Right renal pelvis (tissue), 4 donors: ENCODE data around the gene C1QTNF6. TPM values are rescaled to one million over a fixed set of nuclear protein-coding genes. Genes with fewer than 3 reads are reported as not detected.

Experiments used
- DNase-seq, 4 donors: peaks; one replicate each; pipeline ENCODE4 v3.0.0-alpha.2; 2013; ENCODE audit warnings: low read depth in 4 of 4, low spot score in 3 of 4, missing footprints in 1 of 4
- polyA plus RNA-seq, 4 donors: library from polyadenylated mRNA; unstranded; fragments of 120-200 nt; gene quantifications; one replicate each; pipeline ENCODE4 v1.2.1, GENCODE V29; 2013; ENCODE audit not compliant: insufficient read length in 4 of 4

The C1QTNF6 gene
- polyA plus RNA-seq, 4 donors: 29.9 to 33.2 (median 31.9) TPM

DNA sequence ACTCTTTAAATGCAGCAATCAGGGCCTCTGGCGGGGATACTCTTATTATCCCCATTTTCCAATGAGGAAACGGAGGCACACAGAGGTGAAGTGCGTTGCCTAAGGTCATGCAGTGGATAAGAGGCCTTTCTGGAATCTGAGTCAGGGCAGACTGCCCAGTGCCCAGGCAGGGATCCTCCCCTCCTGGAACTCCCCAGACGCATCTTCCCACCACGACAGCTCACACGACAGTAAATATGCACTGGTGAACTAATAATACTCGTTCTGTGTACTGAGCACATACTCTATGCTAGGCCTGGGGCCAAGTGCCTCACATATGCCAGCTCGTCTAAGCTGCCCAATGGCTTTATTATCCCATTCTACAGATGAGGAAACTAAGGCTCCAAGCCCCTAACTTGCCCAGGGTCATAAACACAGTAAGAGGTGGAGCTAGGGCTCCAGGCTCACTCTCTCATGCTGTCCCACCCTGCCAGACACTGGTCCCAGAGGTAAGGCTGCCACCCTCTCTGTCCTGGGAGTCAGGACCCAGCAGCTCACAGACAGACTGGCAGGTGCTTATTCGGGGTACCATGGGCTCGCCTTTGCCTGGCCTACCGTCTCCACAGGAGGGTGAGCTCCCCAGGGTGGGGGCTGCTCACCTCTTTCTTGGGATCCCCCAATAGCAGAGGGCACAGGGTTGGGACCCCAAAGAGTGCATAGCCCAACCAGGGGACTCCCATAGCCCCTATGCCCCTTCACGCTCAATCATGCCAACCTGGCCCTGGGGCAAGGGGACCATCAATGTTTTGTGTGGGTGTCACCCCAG lies 40.7 kb downstream of the C1QTNF6 start:
- DNase-seq: no peak

DNA sequence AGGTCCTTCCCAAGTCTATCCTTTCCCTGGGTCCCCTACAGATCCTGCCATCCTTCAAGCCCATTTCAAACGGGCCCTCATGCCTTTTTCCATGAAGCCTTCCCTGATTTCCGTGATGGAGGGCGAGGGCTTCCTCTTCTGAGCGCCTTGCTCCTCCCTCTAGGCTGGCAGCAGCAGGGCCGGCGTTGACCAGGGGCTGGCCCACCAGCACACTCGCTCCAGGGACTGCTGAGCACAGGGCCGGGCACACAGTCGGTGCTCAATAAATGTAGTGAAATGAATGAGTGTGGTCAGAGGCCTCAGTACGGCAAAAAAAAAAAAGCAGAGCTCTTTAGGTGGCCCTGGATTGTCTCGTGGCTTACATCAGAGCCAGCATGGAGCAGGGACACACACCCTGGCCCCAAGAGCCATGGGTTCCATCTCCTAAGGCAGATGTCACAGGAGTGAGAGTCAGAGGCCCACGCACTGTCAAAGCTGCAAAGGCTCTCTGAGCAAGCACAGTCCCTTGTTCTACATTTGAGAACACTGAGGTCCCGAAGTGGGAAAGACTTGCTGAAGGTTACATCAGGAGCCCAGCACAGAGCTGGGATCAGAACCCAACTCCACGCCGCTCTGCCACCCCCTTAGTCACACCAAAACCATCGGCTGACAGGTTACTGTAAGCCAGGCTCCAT lies 41.4 kb downstream of the C1QTNF6 start:
- no peak for DNase-seq

DNA sequence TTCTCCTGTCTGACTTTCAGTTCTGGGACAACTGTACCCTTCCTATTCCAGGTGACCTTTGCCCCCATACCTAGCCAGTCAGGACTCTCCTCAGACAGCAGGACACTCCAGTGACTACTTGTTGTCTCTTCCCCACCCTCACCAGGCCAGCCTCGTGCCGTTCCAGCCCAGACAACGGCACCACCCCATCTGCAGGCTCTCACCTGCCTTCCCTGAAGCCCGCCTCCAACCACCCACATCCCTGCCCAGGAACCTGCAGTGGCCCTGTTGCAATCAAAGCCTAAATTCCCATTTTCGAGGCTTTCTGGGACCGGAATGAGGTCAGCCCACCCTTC lies 42.0 kb downstream of the C1QTNF6 start:
- DNase-seq: no peak

DNA sequence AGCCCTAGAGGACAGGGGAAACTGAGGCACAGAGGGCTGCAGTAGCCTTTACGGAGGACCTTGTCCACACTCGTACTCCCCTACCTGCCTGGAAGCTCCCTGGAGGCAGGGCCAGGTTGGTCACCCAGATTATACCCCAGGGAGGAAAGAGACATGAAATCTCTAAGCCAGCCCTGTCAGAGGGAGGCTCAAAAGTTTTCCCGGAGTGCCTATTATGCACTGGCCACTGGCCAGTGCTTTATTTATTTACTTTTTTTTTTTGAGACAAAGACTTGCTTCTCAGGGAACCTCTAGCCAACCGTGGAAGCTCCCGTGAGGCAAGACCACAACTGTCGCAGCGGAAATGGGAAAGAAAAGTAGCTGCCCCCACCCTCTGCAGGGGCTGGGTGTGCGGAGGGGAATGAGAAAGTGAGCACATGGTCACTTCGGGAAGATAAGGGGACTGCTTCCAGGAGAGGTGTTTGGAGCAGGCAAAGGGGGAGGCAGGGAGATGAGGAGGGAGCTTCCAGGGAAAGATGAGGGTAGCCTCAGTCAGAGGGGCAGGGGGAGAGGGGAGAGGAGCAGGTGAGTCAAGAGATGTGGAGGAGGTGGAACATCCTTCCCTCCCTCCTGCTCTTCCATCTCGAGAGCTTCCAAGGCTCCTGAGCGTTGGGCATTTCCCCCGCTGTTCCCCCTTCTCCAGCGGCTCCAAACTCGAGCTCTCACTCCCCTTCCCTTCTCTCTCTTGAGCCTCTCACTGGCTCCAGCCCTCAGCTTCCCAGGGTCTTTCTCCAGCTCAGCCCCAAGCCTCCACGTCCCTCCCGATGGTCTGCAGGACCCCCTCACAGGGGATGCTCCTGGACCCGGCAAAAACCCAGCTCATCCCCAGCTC lies 42.6 kb downstream of the C1QTNF6 start:
- peak in 2 of 4 donors; percentile 11 to 13 for DNase-seq

DNA sequence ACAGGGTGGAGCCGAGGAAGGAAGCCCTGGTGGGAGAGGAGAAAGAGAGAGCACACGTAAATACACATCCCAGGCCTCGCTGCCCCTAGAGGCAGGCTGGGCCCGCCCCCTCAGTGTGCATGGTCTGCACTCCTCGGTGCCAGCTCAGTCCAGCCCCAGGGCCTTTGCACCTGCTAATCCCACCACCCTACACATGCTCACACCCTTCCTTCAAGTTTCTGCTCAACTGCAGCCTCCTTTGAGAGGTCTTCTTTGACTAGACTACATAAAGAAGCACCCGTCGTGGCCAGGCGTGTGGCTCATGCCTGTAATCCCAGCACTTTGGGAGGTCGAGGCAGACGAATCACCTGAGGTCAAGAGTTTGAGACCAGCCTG lies 43.9 kb downstream of the C1QTNF6 start:
- no peak for DNase-seq

DNA sequence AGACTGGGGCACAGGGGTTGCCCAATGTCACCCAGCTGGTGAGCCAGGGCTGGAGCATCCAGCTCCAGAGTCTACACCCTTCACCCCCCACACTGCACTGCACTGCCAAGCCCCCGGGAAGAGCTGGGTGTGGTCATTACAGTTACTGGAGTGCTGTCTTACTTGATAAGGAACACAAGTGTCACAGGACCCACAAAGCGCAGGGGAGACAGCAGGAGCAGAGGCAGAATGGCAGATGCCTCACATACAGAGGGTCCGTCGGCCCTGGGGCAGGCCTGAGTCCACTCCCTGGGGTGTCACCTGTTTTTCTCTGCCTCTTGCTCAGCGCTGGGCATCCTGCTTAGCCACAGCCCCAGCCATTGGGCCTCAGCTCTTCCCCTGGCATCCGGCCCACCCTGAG lies 46.1 kb downstream of the C1QTNF6 start:
- no peak for DNase-seq

DNA sequence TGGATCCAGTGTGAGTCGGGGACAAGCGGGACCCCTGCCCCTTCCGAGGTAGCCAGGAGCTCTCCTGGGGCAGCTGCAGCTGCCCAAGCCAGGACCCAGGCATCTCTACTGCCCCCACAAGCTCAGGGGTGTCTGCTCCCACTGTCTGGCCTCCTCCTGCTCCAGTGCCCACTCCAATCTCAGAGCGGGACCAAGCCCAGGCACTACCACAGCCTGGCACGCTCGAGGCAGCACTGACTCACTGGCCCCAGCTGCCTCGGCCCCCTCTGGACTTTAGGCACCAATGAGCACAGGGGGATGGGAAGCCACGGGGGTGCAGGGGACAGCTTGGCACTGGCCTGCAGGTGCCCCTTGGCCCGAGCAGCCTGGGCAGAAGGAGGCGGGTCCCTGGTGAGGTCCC lies 46.6 kb downstream of the C1QTNF6 start:
- DNase-seq: no peak

DNA sequence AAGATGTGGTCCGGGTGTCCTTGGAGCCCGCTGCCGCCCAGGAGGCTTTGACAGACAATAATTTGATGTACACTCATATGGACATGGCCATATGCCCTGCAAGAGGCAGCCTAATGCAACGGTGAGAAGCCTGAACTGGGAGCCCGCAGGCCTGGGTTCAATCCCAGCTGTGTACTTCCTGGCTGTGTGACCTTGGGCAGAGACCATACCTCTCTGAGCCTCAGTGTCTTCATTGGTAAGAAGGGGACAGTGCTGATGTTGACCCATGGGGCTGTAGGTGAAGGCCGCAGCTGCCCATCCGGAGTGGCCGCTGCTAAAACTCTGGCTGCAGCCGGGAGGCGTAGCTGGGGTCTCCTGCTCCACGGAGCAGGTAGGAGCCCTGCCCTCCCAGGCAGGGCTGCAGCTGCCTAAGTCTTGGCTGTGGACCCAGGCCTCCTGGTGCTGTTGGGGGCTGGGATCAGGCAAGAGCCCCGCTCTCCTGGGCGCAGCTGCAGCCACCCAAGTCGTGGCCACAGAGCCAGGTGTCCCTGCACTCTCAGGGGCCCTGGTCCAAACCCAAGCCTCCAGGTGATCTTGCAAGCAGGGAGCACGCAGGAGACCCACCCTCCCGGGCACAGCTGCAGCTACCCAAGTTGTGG lies 47.2 kb downstream of the C1QTNF6 start:
- DNase-seq: no peak

DNA sequence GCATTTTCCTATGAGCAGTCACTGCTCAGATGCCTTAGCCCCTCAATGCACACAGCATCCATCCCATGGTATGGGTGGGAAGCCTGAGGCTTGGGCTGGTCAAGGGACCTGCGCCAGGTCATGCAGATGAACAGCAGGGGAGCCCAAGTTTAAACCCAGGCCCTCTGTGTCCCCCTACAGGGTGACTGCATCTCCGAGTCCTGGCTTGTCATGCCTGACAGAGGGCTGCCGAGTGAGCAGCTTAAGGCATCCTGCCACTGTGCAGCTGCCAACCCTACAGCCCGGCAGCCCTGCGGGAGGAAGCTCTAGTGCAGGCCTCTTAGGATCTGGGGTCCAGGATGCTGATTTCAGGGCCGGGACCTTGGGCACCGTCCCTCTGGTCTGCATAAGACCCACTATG lies 48.3 kb downstream of the C1QTNF6 start:
- DNase-seq: no peak

DNA sequence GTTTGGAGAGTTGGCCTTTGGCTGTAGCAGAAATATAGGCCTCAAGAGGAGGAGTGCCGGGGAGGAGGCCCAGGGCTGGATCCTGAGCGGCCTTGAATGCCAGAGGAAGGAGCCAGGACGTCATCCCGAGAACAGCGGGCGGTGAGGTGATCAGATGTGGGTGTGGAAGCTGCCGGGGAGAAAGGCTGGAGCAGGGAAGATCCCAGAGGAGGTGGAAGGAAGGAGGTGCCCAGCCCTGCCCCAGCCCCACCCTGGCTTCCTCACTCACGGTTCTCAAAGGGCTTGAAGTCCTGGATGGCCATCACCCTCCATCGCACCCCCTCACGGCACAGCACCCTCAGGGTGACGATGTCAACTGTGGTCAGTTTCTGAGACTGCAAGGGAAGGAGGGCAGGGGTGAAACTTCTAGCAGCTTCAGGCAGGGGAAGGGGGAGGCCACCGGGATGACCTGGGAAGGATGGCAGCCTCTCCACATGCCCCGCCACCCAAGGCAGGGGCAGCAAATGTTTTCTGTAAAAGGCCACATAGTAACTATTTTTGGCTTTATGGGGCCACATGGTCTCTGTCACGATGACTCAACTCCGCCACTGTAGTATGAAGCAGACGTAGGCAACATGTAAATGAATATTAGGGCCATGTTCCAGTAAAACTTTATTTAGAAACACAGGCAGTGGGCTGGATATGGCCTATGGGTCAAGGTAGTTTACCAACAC lies 49.0 kb downstream of the C1QTNF6 start:
- DNase-seq: no peak

DNA sequence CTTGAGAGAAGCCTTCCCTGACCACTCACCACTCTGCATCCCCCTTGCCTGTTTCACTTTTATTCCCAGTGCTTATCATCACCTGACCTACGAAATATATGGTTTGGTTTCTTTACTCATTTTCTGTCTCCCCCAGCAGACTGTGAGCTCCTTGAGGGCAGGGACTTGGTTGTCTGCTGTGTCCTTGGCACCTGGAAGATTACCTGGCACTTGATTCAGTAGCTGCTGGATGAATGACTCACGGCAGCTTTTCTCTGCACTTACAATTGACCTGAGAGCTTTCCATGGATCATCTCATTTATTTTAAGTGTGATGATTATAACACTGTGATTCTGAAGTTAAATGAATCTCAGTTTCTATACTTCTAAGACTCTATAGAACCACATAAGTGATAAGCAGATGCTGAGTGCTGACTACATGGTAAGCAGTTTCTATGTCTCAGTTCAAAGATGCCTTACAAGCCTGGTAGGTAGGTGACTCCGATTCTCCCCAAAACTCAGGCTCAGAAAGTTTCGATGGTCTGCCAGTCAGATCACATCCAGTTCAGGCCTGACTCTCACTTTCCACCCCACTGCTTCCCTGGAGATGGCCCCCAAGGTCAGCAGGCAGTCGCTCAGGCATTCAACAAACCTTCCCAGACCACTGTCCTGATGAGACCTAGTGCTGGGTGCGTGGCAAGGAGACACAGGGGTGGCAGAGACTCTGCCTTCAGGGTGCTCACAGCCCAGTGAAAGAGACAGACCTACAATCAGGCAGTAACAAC lies 50.0 kb downstream of the C1QTNF6 start:
- DNase-seq: no peak

DNA sequence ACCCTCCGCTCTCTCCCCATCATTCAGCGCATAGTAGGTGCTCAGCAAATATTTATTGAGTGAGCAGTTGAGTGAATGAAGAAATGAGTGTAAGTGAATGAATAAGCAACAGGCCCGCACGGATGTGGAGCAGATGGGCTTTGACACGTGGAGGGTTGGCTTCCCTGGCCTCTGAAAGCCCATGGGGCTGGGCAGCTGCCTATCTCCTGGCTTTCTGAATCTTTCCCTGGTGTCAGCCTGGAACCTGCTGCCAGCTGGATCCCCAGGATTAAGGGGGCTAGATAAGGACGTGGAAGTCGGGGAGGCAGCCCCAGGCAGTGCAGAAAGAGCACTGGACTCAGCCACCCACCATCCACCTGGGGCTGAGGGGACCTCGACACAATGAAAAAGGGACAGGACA lies 50.9 kb downstream of the C1QTNF6 start:
- no peak for DNase-seq

DNA sequence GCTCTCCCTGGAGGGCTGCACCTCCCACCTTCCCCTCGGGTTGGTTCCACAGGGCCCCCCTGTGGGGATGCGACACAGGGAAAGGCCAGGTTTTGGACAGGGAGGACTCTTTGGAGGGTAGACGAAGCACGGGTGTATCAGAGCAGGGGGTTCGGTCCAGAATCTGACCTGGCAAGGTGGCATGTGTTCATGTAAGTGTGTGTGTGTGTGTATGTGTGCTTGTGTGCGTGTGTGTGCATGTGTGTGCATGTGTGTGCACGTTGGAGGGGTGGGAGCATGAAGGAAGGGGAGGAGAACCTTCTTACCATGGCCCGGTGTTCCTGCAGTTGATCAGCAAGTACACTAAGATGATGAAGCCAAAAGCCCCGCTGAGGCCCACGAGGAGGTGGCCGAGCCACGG lies 53.0 kb downstream of the C1QTNF6 start:
- DNase-seq: no peak

DNA sequence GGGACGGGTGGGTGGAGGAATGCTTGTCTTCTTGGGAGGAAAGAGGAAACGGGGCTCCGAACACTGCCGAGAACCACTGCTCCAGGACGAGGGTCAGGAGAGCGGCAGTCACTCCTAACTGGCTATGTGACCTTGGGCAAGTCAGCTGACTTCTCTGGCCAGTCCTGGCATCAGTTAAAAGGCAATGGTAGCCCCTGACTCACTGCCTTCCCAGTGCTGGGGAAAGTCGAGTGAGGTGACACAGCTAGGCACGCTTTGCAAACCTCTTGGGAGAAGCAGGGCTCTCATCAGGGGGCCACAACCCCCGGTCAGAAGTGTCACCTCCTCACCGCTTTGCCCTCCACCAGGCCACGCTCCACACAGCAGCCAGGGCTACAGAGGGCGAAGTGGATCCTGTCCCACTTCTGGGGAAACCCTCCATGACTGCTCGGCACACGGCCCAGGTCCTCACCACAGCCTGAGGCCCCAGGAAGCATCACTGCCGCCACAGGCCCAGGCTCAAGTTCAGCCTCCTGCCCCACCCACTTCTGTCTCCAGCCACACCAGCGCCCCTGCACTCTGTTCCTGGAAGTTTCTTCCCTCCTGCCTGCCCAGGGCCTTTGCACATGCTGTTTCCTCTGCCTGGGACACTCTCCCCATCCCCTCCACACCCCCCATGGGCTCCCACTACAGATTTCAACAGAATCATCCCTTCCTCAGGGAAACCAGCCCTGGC lies 54.6 kb downstream of the C1QTNF6 start:
- DNase-seq: no peak

DNA sequence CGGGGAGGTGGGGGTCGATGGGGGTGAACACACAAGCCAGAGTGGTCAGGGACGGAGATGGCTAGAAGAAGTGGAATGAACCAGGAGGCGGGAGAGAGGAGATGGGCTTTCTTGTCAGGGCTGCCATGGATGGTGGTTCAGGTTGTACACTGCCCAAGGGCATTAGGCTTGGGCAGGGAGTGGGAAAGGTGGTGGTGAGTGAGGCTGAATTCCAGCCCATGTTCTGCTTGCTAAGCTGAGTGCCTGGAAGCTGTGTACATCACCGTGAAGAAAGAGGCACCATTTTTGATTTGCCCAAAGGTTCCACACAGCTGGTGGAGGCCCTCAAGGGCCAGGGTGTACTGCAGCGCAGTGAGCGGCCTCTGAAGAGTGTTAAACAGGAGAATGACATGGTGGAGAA lies 55.3 kb downstream of the C1QTNF6 start:
- DNase-seq: no peak
